Kidney (tissue), 14 donors: ENCODE data around the gene CHIC2. TPM values are rescaled to one million over a fixed set of nuclear protein-coding genes. Genes with fewer than 3 reads are reported as not detected.

Source experiments
- DNase-seq, 5 donors: peaks; one replicate each; pipeline ENCODE4 v3.0.0-alpha.2; 2013 to 2020
- FAIRE-seq: peaks from 2 replicates; lab custom pipeline; 2012; peaks lifted over from hg19 to GRCh38; lab: Jason Lieb, UNC
- H3K27ac ChIP-seq, 2 donors: one replicate each; pipeline ENCODE4 v1.7.0; 2013; ENCODE audit warnings: low read depth in 2 of 2, low read length in 2 of 2, inconsistent platforms in 1 of 2
- H3K27me3 ChIP-seq: one replicate; pipeline ENCODE4 v1.7.1; 2013; ENCODE audit warnings: low read length, inconsistent platforms; ENCODE audit not compliant: control insufficient read depth, insufficient read depth
- H3K36me3 ChIP-seq, 3 donors: one replicate each; pipeline versions ENCODE4 v1.7.0 to v1.7.1; 2013; ENCODE audit warnings: low read length in 3 of 3, control low read depth in 1 of 3, inconsistent platforms in 1 of 3; ENCODE audit not compliant: insufficient read depth in 3 of 3, control insufficient read depth in 2 of 3
- H3K4me1 ChIP-seq, 3 donors: one replicate each; pipeline versions ENCODE4 v1.7.0 to v1.7.1; 2013; ENCODE audit warnings: low read length in 3 of 3, inconsistent platforms in 1 of 3, low read depth in 1 of 3; ENCODE audit not compliant: control insufficient read depth in 2 of 3, insufficient read depth in 2 of 3
- H3K4me3 ChIP-seq, 3 donors: one replicate each; pipeline versions ENCODE4 v1.7.0 to v1.8.1; 2013; ENCODE audit warnings: low read length in 3 of 3, control low read depth in 1 of 3, inconsistent platforms in 1 of 3
- H3K9ac ChIP-seq, 3 donors: one replicate each; pipeline versions ENCODE4 v1.7.0 to v1.7.1; 2013; ENCODE audit warnings: low read length in 3 of 3, control low read depth in 1 of 3, inconsistent platforms in 1 of 3
- H3K9me3 ChIP-seq, 3 donors: one replicate each; pipeline versions ENCODE4 v1.7.0 to v1.7.1; 2013; ENCODE audit warnings: low read length in 3 of 3, control low read depth in 1 of 3, inconsistent platforms in 1 of 3; ENCODE audit not compliant: control insufficient read depth in 2 of 3, insufficient read depth in 1 of 3
- intact Hi-C: fragments of 100-400 bp; cut with DNase I; formaldehyde crosslinking; loops from one replicate; pipeline ENCODE4 v1.11.1; 2022
- polyA plus RNA-seq: library from polyadenylated mRNA; stranded (reverse); fragments of 350-450 nt; fragmentation: Illumina TruSeq; extraction: RNeasy Lipid Tissue Mini Kit (QIAGEN cat#74804); gene quantifications from one replicate; pipeline ENCODE4 v1.2.3, GENCODE V29; 2014; ENCODE audit warnings: low read depth, low replicate concordance; ENCODE audit not compliant: insufficient read depth
- total RNA-seq: library from RNA; stranded (reverse); fragmentation: NEBNext Ultra II Directional; extraction: Animal tissue kit (Norgen Biotek cat#: 25700); gene quantifications from one replicate; pipeline ENCODE4 v1.2.1, GENCODE V29; 2021
- TF ChIP-seq, protein P1 (sequence below): IDR thresholded peaks from 3 replicates; pipeline ENCODE4 v1.5.1; 2012; ENCODE audit warnings: mild to moderate bottlenecking, moderate library complexity, borderline replicate concordance; ENCODE audit not compliant: insufficient read depth; ENCODE audit errors: extremely low read depth
- donor health status: control.
- donor health status: control.
- donor health status: control.
- donor health status: control.
- donor health status: control.
- donor health status: DM: yes; HTN: yes; CAD: no.
- donor health status: Normal renal cell carcinoma (clear cell type).

Gene CHIC2
- total and polyA plus RNA-seq, 2 donors from 2014 or later: 13.5 to 26.6 TPM

DNA sequence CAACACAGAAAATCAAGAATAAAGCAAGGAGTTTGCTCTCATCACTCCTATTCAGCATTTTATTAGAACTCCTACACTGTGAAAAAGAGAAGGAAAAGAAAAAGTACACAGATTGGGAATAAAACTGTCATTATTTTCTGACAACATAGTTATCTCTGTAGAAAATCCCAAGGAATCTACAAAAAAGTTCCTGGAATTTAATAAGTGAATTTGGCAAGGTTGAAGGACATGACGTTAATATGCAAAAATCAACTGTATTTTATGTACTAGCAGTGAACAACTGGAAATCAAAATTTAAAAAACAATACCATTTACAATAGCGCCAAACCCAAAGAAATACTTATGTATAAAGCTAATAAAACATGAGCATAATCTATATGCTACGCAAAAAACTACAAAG is 26.3 kb downstream of the CHIC2 start:
- DNase-seq (no peak), FAIRE-seq (no peak)
- H3K36me3 ChIP-seq: peaks cover 0 to 2% (median 0%) of the 10 kb centered on the region in 3 donors
- H3K4me1 ChIP-seq: no peaks in the 10 kb centered on the region
- H3K9me3 ChIP-seq: no peaks in the 10 kb centered on the region
- H3K9ac ChIP-seq: no peak overlapping the region
- no peak overlapping the region for H3K4me3 ChIP-seq
- TF ChIP-seq, protein P1, sequence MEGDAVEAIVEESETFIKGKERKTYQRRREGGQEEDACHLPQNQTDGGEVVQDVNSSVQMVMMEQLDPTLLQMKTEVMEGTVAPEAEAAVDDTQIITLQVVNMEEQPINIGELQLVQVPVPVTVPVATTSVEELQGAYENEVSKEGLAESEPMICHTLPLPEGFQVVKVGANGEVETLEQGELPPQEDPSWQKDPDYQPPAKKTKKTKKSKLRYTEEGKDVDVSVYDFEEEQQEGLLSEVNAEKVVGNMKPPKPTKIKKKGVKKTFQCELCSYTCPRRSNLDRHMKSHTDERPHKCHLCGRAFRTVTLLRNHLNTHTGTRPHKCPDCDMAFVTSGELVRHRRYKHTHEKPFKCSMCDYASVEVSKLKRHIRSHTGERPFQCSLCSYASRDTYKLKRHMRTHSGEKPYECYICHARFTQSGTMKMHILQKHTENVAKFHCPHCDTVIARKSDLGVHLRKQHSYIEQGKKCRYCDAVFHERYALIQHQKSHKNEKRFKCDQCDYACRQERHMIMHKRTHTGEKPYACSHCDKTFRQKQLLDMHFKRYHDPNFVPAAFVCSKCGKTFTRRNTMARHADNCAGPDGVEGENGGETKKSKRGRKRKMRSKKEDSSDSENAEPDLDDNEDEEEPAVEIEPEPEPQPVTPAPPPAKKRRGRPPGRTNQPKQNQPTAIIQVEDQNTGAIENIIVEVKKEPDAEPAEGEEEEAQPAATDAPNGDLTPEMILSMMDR: no peak
- intact Hi-C loops: no loop called here
- H3K27ac ChIP-seq: no peak overlapping the region
- H3K27me3 ChIP-seq: no peaks in the 10 kb centered on the region

- FAIRE-seq (no peak), DNase-seq (no peak)
- TF ChIP-seq, protein P1: no peak
- no peaks in the 10 kb centered on the region for H3K9me3 ChIP-seq
- H3K36me3 ChIP-seq: peaks cover 0 to 2% (median 0%) of the 10 kb centered on the region in 3 donors
- no peak overlapping the region for H3K27ac ChIP-seq
- H3K9ac ChIP-seq: no peak overlapping the region
- intact Hi-C loops: no loop called here
- no peaks in the 10 kb centered on the region for H3K27me3 ChIP-seq
- H3K4me1 ChIP-seq: peaks cover 0 to 3% (median 2%) of the 10 kb centered on the region in 3 donors
- no peak overlapping the region for H3K4me3 ChIP-seq
Measured at GRCh38 chr4:54036184-54036583, 28.2 kb downstream of the CHIC2 start.

- H3K27ac ChIP-seq: no peak overlapping the region
- peak in 1 of 5 donors; percentile 11 for DNase-seq
- H3K36me3 ChIP-seq: no peaks in the 10 kb centered on the region
- H3K4me3 ChIP-seq: peak overlapping the region in 1 of 3 donors; percentile 4
- intact Hi-C loops: no loop called here
- peaks cover 0 to 6% (median 3%) of the 10 kb centered on the region in 3 donors for H3K4me1 ChIP-seq
- H3K27me3 ChIP-seq: no peaks in the 10 kb centered on the region
- TF ChIP-seq, protein P1: no peak
- FAIRE-seq: no peak
- no peak overlapping the region for H3K9ac ChIP-seq
- H3K9me3 ChIP-seq: no peaks in the 10 kb centered on the region
Measured at GRCh38 chr4:54032558-54033135, 31.8 kb downstream of the CHIC2 start.
